ENCODE results near the gene ZMYND10.
"Not testable (repeated sequence)": the region's sequence is repeated elsewhere in the genome, so short reads cannot be mapped to it uniquely, and the experiment has no call there.

Gene ZMYND10

DNA sequence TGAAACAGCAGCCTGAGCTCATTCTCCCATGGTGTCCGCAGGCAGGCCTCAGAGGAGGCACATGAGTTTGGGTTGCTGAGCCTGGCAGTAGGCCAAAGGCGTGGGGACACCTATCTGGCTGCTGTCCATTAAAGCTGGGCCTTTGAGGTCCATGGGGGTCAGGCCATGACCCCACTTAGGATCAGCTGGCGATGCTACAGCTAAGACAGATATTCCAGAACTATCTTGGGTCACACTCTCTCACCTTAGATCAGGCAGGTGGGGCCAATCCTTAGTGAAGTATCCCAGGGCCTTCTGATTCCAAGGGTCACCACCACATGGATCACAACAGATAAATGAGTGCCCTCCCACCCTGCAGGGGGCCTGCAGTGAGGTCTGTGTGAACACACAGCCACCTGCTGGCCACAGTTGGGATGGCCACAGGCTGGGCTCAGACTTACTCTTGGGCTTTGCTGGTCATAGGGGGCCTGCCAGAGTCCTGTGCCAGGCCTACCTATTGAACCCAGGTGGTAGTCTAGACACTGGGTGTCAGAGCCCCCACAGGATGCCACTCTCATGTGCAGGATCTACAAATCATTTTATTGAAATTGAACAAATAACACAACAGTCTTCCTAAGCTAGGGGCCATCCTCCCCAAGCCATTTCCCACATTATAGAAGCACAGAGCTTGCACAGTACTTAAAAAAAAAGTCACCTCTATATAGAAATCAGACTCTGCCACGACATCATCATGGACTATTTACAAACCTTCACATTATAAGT, 21.0 kb downstream of the ZMYND10 start:
- no peak for DNase-seq

- no peak for DNase-seq
These were observed 21.8 kb downstream of the ZMYND10 start for GRCh38 chr3:50323614-50324199.

- no peak for DNase-seq
These were observed 22.4 kb downstream of the ZMYND10 start for GRCh38 chr3:50323092-50323600.

DNA sequence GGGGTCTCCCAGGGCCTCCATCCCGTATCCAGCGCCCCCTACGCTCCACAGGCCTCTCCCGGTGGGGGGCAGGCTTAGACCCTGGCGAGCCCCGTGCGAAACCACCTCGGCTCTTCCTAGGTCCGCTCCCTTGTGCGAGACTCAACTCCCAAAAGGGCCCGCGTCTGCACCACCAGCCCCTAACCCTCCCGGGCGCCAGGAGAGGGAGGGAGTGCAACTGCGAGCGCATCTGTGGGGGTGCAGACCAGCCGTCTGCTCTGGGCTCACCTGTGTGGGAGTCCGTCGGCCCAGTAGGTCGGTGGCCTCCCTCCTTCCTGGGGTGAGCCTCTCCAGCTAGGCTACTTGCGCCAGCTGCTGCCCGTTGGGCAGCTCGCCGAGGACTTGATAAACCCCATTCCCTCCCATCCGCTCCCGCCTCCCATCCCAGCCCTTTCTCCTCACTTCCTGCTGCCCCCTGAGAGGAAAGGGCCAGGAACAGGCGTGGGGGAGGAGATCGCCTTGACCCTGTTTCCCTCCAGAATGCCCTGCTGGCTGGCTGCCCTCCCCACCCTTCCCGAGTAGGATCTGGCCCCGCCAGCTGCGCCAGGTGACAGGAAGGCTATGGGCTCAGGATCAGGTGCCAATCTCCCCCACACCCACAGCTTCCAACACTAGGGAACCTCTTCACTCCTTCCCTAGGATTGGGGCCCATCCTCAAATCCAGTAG, 23.0 kb downstream of the ZMYND10 start, which contains the start of gene HYAL2:
HYAL2 (minus strand) TSS at position 360 of the 706 bp plus-strand sequence. CDS start 2,256 bp downstream, outside the sequence.
- DNase-seq, result no peak

GRCh38 chr3:50322115-50322385, 23.5 kb downstream of the ZMYND10 start:
- DNase-seq, result no peak

- no peak for DNase-seq
These were observed 24.0 kb downstream of the ZMYND10 start for GRCh38 chr3:50321336-50322114.

- DNase-seq, result no peak
These were observed 24.6 kb downstream of the ZMYND10 start for GRCh38 chr3:50320853-50321335.

GRCh38 chr3:50319894-50320625, 25.5 kb downstream of the ZMYND10 start:
- DNase-seq, result no peak

- DNase-seq, result no peak
These were observed 26.2 kb downstream of the ZMYND10 start for GRCh38 chr3:50319181-50319893.

- DNase-seq, result no peak
These were observed 26.9 kb downstream of the ZMYND10 start for GRCh38 chr3:50318615-50319014.

- no peak for DNase-seq
These were observed 27.4 kb downstream of the ZMYND10 start for GRCh38 chr3:50318163-50318562.

GRCh38 chr3:50317300-50317699, 28.2 kb downstream of the ZMYND10 start:
- DNase-seq, result no peak

- DNase-seq, result no peak
These were observed 28.8 kb downstream of the ZMYND10 start for GRCh38 chr3:50316657-50317242.

- DNase-seq, result no peak
These were observed 30.7 kb downstream of the ZMYND10 start for GRCh38 chr3:50314816-50315215.

DNA sequence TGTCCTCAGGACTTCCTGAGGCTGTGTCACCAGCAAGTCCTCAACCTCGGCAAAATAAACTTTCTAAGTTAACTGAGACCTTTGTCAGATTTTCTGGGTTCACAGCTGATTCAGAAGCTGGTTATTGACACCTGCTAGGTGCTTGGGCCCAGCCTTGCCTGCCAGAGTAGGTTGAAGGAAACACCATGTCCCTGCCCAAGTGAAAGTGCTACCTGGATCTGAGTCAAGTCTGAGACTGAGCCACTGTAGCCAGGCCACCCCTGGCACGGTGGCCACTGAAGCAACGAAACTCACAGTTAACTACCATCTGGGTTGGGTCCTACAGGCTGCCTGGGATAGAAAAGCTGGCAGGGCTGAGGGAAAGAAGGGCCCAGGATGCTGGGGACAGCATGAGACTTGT, 31.2 kb downstream of the ZMYND10 start:
- no peak for DNase-seq

- not testable (repeated sequence) for DNase-seq
These were observed 33.5 kb downstream of the ZMYND10 start for GRCh38 chr3:50312041-50312440.

DNA sequence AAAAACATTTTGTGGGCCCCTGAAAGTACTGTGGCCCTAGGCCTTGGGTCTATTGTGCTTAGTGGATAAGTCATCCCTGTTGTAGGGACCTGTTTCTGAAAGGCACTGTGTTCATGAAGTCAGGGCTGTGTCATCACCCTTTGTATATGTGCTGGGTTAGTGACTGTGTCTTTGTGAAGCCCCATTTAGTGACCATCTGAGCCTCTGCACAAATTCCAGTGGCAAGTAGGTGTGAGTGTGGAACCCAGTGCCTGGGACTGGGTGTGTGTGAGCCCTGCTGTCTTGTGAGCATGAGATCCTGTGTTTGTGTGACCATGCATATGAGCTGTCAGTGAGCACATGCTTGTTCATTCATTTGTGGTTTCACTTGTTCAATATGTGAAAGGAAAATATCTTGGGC, 40.9 kb downstream of the ZMYND10 start:
- DNase-seq, result no peak

DNA sequence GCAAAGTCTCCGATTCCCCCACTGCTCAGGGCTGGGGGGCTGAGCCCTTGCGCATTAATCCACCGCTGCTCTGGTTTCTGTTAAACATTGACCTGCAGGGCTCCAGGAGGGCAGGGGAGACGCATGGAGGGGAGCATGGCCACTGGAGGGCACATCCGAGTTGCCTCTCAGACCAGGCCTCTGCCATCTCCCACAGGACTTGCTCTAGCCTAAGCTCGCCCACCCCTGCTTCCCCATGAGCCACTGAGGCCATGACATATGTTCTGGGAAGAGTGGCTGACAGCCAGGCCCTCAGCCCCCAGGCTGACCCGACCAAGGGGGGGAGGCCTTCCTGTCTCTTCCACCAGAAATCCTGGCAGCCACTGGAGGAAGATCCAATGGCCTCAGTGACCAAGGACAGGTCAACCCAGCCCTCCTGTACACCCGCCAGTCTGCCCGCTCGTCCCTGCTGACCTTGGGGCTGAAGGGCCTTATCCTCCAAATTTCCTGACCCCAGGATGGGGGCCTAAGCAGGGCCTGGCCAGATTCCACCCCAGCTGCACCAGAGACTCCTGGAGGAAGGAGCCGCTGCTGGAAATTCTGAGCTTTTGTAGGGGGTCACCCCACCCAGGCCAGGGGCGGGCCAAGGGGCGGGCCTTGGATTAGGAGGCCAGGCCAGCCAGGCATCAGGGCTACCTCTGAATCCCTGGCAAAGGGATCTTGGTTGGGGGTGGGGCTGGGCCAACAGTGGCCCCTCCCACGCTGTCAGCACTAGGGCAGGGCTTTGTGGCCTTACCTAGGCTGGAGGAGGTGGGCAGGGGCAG, 42.3 kb downstream of the ZMYND10 start, which contains the start of gene HYAL1:
HYAL1 (minus strand) TSS at position 562 of the 803 bp plus-strand sequence. CDS start 618 bp downstream, outside the sequence.
- DNase-seq, result no peak

DNA sequence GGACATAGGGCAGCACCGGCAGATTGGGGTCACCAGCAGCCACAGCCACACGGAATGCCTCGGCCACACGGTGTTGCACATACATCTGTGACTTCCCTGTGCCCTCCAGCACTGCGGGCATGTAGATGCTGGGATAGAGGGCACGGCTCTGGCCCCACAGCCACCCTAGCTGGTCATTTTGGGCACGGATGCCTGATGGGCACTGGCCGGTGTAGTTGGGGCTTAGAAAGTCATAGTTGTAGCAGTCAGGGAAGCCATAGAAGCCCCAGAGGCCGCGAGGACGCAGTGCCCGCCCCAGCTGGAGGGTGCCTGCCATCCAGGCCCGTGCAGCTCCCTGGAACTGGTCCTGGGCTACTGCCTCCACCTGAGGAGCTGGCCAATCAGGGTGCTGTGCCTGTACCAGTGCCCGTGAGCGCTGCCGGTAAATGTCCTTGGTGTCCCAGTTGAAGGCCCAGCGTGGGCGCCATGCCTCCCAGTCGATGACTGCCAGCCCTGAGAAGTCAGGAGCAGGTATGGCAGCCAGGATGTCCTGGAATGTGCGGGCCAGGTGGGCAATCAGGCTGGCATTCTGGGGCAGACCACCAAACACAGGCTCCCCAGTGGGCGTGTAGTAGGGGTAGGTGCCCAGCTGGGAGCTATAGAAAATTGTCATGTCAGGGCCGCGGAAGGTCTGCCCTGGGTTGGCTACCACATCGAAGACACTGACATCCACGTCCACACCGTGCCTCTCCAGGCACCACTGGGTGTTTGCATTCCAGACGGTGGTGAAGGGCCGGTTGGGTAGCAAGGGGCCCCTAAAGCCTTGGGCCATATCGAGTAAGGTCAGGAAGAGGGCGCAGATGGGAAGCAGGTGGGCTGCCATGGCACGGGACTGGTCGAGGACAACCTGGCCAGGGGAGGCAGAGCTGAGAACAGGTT, 43.2 kb downstream of the ZMYND10 start:
- DNase-seq, result no peak
